ENCODE results near the gene MTMR3.

MTMR3 gene

GRCh38 chr22:30017375-30018223, 134.6 kb downstream of the MTMR3 start:
- no peaks in the 10 kb centered on the region for H3K9me3 ChIP-seq (ENCODE audit: control insufficient read depth in 1 of 2, low read length in 2 of 2)
- no peak overlapping the region for H3K9ac ChIP-seq (ENCODE audit: low read depth in 1 of 2, low read length in 2 of 2)
- no peak overlapping the region for H3K27ac ChIP-seq (ENCODE audit: low read depth, low read length)
- no peak overlapping the region for H3K4me3 ChIP-seq (ENCODE audit: low read depth in 1 of 2, low read length in 2 of 2)
- H3K36me3 ChIP-seq (ENCODE audit: control insufficient read depth in 1 of 2, insufficient read depth in 2 of 2, low read length in 2 of 2): peaks cover 62 to 93% of the 10 kb centered on the region in 2 donors
- no peaks in the 10 kb centered on the region for H3K4me1 ChIP-seq (ENCODE audit: control insufficient read depth in 1 of 2, insufficient read depth in 2 of 2, low read length in 2 of 2)
- H3K27me3 ChIP-seq (ENCODE audit: control insufficient read depth in 1 of 2, insufficient read depth in 2 of 2, low read length in 2 of 2): no peaks in the 10 kb centered on the region

GRCh38 chr22:30020511-30020910, 137.5 kb downstream of the MTMR3 start:
- Histone ChIP-seq H3K36me3 (ENCODE audit: control insufficient read depth in 1 of 2, insufficient read depth in 2 of 2, low read length in 2 of 2) (peaks cover 68 to 92% of the 10 kb centered on the region in 2 donors), H3K9me3 (ENCODE audit: control insufficient read depth in 1 of 2, low read length in 2 of 2) (no peaks in the 10 kb centered on the region), H3K4me3 (ENCODE audit: low read depth in 1 of 2, low read length in 2 of 2) (no peak overlapping the region), H3K27ac (ENCODE audit: low read depth, low read length) (no peak overlapping the region), H3K27me3 (ENCODE audit: control insufficient read depth in 1 of 2, insufficient read depth in 2 of 2, low read length in 2 of 2) (no peaks in the 10 kb centered on the region), H3K4me1 (ENCODE audit: control insufficient read depth in 1 of 2, insufficient read depth in 2 of 2, low read length in 2 of 2) (no peaks in the 10 kb centered on the region), H3K9ac (ENCODE audit: low read depth in 1 of 2, low read length in 2 of 2) (no peak overlapping the region)

DNA sequence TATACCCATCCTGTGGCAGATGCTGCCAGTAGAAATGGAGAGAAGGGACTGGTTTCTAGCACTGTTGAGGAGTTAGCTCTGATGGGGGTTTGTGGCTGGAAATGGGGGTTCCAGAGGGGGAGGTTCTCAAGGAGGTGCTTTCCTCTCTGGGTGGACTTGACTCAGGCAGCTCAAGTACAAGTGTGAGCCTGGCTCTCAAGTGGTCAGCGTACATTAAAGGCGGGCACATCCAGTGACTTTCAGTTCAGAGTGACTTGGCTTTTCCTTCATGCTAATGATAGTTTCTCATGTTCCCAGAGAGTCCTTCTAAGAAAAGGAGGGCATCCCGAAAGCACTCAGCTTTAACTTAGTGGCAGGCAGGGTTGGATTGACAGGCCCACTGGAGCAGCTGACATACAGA, 138.4 kb downstream of the MTMR3 start:
- Histone ChIP-seq H3K27me3 (ENCODE audit: control insufficient read depth in 1 of 2, insufficient read depth in 2 of 2, low read length in 2 of 2) (no peaks in the 10 kb centered on the region), H3K27ac (ENCODE audit: low read depth, low read length) (no peak overlapping the region), H3K4me3 (ENCODE audit: low read depth in 1 of 2, low read length in 2 of 2) (no peak overlapping the region), H3K9me3 (ENCODE audit: control insufficient read depth in 1 of 2, low read length in 2 of 2) (no peaks in the 10 kb centered on the region), H3K4me1 (ENCODE audit: control insufficient read depth in 1 of 2, insufficient read depth in 2 of 2, low read length in 2 of 2) (no peaks in the 10 kb centered on the region), H3K9ac (ENCODE audit: low read depth in 1 of 2, low read length in 2 of 2) (no peak overlapping the region), H3K36me3 (ENCODE audit: control insufficient read depth in 1 of 2, insufficient read depth in 2 of 2, low read length in 2 of 2) (peaks cover 67 to 92% of the 10 kb centered on the region in 2 donors)

DNA sequence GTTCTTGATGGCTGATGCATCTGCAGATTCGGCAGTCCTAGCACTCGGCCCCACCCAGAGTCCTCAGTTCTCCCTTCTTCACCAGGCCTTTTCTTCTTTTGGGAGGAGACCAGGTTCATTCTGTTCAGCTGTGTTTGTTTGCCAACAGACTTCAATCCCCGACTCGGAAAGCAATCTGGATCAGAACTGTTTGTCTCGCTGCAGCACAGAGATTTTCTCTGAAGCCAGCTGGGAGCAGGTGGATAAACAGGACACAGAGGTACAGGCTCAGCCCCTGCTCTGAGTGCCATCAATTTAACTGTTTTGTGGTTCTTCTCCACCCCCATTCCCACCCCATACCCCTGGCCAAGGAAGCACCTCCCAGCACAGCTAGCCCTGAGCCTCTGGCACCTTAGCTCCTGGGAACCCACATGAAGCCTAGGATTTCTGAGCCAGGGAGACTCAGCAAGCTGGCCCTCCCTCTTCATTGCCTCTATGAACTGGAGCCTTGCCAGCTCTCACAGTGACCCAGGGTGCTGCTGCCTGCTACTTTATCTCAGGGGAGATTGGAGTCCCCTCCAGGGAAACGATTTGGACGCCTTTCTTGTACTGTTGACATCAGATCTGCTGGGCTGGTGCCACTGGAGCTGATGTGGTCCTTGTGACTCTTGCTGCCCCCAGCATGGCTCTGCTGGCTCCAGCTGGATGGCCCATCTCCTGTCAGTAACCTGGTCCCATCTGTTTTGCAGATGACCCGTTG, 139.1 kb downstream of the MTMR3 start:
- no peak overlapping the region for H3K9ac ChIP-seq (ENCODE audit: low read depth in 1 of 2, low read length in 2 of 2)
- no peaks in the 10 kb centered on the region for H3K27me3 ChIP-seq (ENCODE audit: control insufficient read depth in 1 of 2, insufficient read depth in 2 of 2, low read length in 2 of 2)
- H3K9me3 ChIP-seq (ENCODE audit: control insufficient read depth in 1 of 2, low read length in 2 of 2): no peaks in the 10 kb centered on the region
- peaks cover 4 to 7% of the 10 kb centered on the region in 2 donors for H3K4me1 ChIP-seq (ENCODE audit: control insufficient read depth in 1 of 2, insufficient read depth in 2 of 2, low read length in 2 of 2)
- no peak overlapping the region for H3K4me3 ChIP-seq (ENCODE audit: low read depth in 1 of 2, low read length in 2 of 2)
- peaks cover 60 to 92% of the 10 kb centered on the region in 2 donors for H3K36me3 ChIP-seq (ENCODE audit: control insufficient read depth in 1 of 2, insufficient read depth in 2 of 2, low read length in 2 of 2)
- H3K27ac ChIP-seq (ENCODE audit: low read depth, low read length): no peak overlapping the region

- Histone ChIP-seq H3K4me1 (ENCODE audit: control insufficient read depth in 1 of 2, insufficient read depth in 2 of 2, low read length in 2 of 2) (peaks cover 8 to 11% of the 10 kb centered on the region in 2 donors), H3K27me3 (ENCODE audit: control insufficient read depth in 1 of 2, insufficient read depth in 2 of 2, low read length in 2 of 2) (no peaks in the 10 kb centered on the region), H3K27ac (ENCODE audit: low read depth, low read length) (no peak overlapping the region), H3K4me3 (ENCODE audit: low read depth in 1 of 2, low read length in 2 of 2) (no peak overlapping the region), H3K9me3 (ENCODE audit: control insufficient read depth in 1 of 2, low read length in 2 of 2) (no peaks in the 10 kb centered on the region), H3K36me3 (ENCODE audit: control insufficient read depth in 1 of 2, insufficient read depth in 2 of 2, low read length in 2 of 2) (peaks cover 50 to 88% of the 10 kb centered on the region in 2 donors), H3K9ac (ENCODE audit: low read depth in 1 of 2, low read length in 2 of 2) (no peak overlapping the region)
These were observed 140.2 kb downstream of the MTMR3 start for GRCh38 chr22:30023099-30023660.

GRCh38 chr22:30024231-30024630, 141.3 kb downstream of the MTMR3 start:
- peaks cover 8 to 11% of the 10 kb centered on the region in 2 donors for H3K4me1 ChIP-seq (ENCODE audit: control insufficient read depth in 1 of 2, insufficient read depth in 2 of 2, low read length in 2 of 2)
- peaks cover 48 to 92% of the 10 kb centered on the region in 2 donors for H3K36me3 ChIP-seq (ENCODE audit: control insufficient read depth in 1 of 2, insufficient read depth in 2 of 2, low read length in 2 of 2)
- no peak overlapping the region for H3K27ac ChIP-seq (ENCODE audit: low read depth, low read length)
- H3K27me3 ChIP-seq (ENCODE audit: control insufficient read depth in 1 of 2, insufficient read depth in 2 of 2, low read length in 2 of 2): no peaks in the 10 kb centered on the region
- no peak overlapping the region for H3K9ac ChIP-seq (ENCODE audit: low read depth in 1 of 2, low read length in 2 of 2)
- no peaks in the 10 kb centered on the region for H3K9me3 ChIP-seq (ENCODE audit: control insufficient read depth in 1 of 2, low read length in 2 of 2)
- no peak overlapping the region for H3K4me3 ChIP-seq (ENCODE audit: low read depth in 1 of 2, low read length in 2 of 2)

DNA sequence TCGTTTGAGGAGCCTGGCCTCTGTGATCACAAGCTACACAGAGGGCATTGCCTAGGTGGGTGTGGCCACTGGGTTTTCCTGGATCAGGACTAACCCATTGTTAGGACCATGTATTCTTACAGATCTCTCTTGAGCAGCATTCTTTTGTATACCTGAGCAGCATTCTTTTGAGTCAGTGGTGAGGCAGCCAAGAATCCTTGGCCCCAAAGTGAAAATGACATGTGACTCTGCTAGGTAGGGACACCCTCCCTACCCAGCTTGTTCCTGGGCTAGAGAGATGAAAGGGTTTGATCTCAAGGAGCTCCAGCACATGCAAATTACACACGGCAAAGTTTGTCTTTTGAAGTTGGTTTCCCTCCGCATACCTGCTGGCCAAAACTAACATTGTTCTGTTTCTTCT, 142.2 kb downstream of the MTMR3 start:
- Histone ChIP-seq H3K27me3 (ENCODE audit: control insufficient read depth in 1 of 2, insufficient read depth in 2 of 2, low read length in 2 of 2) (no peaks in the 10 kb centered on the region), H3K36me3 (ENCODE audit: control insufficient read depth in 1 of 2, insufficient read depth in 2 of 2, low read length in 2 of 2) (peaks cover 38 to 82% of the 10 kb centered on the region in 2 donors), H3K27ac (ENCODE audit: low read depth, low read length) (no peak overlapping the region), H3K4me1 (ENCODE audit: control insufficient read depth in 1 of 2, insufficient read depth in 2 of 2, low read length in 2 of 2) (peaks cover 8 to 11% of the 10 kb centered on the region in 2 donors), H3K9me3 (ENCODE audit: control insufficient read depth in 1 of 2, low read length in 2 of 2) (no peaks in the 10 kb centered on the region), H3K4me3 (ENCODE audit: low read depth in 1 of 2, low read length in 2 of 2) (no peak overlapping the region), H3K9ac (ENCODE audit: low read depth in 1 of 2, low read length in 2 of 2) (no peak overlapping the region)

GRCh38 chr22:30026756-30027155, 143.8 kb downstream of the MTMR3 start:
- Histone ChIP-seq H3K9ac (ENCODE audit: low read depth in 1 of 2, low read length in 2 of 2) (no peak overlapping the region), H3K27me3 (ENCODE audit: control insufficient read depth in 1 of 2, insufficient read depth in 2 of 2, low read length in 2 of 2) (no peaks in the 10 kb centered on the region), H3K4me3 (ENCODE audit: low read depth in 1 of 2, low read length in 2 of 2) (no peak overlapping the region), H3K36me3 (ENCODE audit: control insufficient read depth in 1 of 2, insufficient read depth in 2 of 2, low read length in 2 of 2) (peaks cover 30 to 67% of the 10 kb centered on the region in 2 donors), H3K27ac (ENCODE audit: low read depth, low read length) (no peak overlapping the region), H3K9me3 (ENCODE audit: control insufficient read depth in 1 of 2, low read length in 2 of 2) (no peaks in the 10 kb centered on the region), H3K4me1 (ENCODE audit: control insufficient read depth in 1 of 2, insufficient read depth in 2 of 2, low read length in 2 of 2) (peaks cover 8 to 11% of the 10 kb centered on the region in 2 donors)

DNA sequence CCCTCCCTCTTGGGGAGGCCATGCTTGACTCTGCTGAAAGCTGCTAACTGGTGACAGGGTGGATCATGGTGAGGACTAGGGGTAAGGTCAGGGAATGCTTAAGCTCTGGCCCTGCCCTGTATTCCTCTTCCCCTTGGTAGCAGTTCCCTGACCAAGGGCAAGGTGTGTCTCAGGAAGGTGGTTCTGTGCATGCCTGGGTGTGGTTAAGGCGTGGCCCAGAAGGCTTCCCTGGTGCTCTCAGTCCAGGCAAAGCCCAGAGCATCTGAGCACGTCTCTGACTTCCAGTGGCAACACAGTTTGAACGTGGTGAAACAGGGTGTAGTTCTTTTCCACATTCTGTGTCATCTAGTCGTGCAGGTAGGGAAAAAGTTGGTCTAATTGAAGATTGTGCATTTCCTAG, 144.2 kb downstream of the MTMR3 start:
- Histone ChIP-seq H3K4me3 (ENCODE audit: low read depth in 1 of 2, low read length in 2 of 2) (no peak overlapping the region), H3K9me3 (ENCODE audit: control insufficient read depth in 1 of 2, low read length in 2 of 2) (no peaks in the 10 kb centered on the region), H3K27ac (ENCODE audit: low read depth, low read length) (no peak overlapping the region), H3K36me3 (ENCODE audit: control insufficient read depth in 1 of 2, insufficient read depth in 2 of 2, low read length in 2 of 2) (peaks cover 28 to 63% of the 10 kb centered on the region in 2 donors), H3K27me3 (ENCODE audit: control insufficient read depth in 1 of 2, insufficient read depth in 2 of 2, low read length in 2 of 2) (no peaks in the 10 kb centered on the region), H3K9ac (ENCODE audit: low read depth in 1 of 2, low read length in 2 of 2) (no peak overlapping the region), H3K4me1 (ENCODE audit: control insufficient read depth in 1 of 2, insufficient read depth in 2 of 2, low read length in 2 of 2) (peaks cover 8 to 11% of the 10 kb centered on the region in 2 donors)

DNA sequence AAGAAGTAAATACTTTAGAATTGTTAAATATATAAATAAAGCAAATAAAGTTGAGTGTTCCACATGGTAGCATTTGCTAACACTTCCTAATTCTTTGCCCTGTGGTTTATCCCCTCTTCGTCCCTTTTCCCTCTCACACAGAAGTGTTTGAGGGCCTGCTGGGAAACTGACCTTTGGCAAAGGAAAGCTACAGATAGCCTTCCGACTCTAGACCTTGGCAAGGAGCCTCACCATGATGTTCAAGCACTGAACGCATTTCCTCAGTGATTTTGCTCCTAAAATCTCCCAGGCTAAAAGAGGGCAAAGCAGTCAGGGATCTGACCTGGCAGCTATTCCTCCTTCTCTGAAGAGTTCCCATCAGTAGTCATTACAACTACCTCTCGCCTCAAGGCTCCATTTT, 144.8 kb downstream of the MTMR3 start:
- Histone ChIP-seq H3K9ac (ENCODE audit: low read depth in 1 of 2, low read length in 2 of 2) (no peak overlapping the region), H3K27ac (ENCODE audit: low read depth, low read length) (no peak overlapping the region), H3K9me3 (ENCODE audit: control insufficient read depth in 1 of 2, low read length in 2 of 2) (no peaks in the 10 kb centered on the region), H3K36me3 (ENCODE audit: control insufficient read depth in 1 of 2, insufficient read depth in 2 of 2, low read length in 2 of 2) (peaks cover 26 to 57% of the 10 kb centered on the region in 2 donors), H3K27me3 (ENCODE audit: control insufficient read depth in 1 of 2, insufficient read depth in 2 of 2, low read length in 2 of 2) (no peaks in the 10 kb centered on the region), H3K4me1 (ENCODE audit: control insufficient read depth in 1 of 2, insufficient read depth in 2 of 2, low read length in 2 of 2) (peaks cover 8 to 11% of the 10 kb centered on the region in 2 donors), H3K4me3 (ENCODE audit: low read depth in 1 of 2, low read length in 2 of 2) (no peak overlapping the region)
